ENCODE results near the gene TNFRSF13B. TPM values are rescaled to one million over a fixed set of nuclear protein-coding genes. Genes with fewer than 3 reads are reported as not detected.
"Not testable (repeated sequence)": the region's sequence is repeated elsewhere in the genome, so short reads cannot be mapped to it uniquely, and the experiment has no call there.

Gene TNFRSF13B
- total and polyA plus RNA-seq, 10 of the 15 experiments (the other 5 are each of a cell fraction or from before 2014, with no cell fraction given), result 15.5 to 231 (median 119) TPM

- no TSS peak for BruUV-seq (replicated peaks)
- RAD21 ChIA-PET (ENCODE audit: unreplicated experiment), result no interaction called here
- intact Hi-C loops (cut with micrococcal nuclease; ENCODE audit: unreplicated experiment) (loop anchor here (10.0 kb wide), 1 partner anchor 53 kb away; no protein-coding TSS in a partner anchor), in situ Hi-C loops (cut with MboI) (loop anchor here (25.0 kb wide), 1 partner anchor 1915 kb away; no protein-coding TSS in a partner anchor)
- no peaks in the 10 kb centered on the region for H3K4me1 ChIP-seq (ENCODE audit: control insufficient read depth, insufficient read depth, low read length)
- ATAC-seq (peak; percentile 64), DNase-seq (ENCODE audit: low read depth, low spot score) (no peak), FAIRE-seq (no peak)
- CTCF ChIA-PET, result interaction anchor here (3.6 kb wide), 1 partner anchor 315 kb away, joined by 21 read pairs; no protein-coding TSS in a partner anchor
- no peaks in the 10 kb centered on the region for H3K36me3 ChIP-seq (ENCODE audit: control insufficient read depth in 2 of 2, insufficient read depth in 2 of 2, low read length in 1 of 2)
- H3K4me3 ChIP-seq, result no peak overlapping the region
- H3K79me2 ChIP-seq (ENCODE audit: control insufficient read depth, insufficient read depth, low read length), result no peaks in the 10 kb centered on the region
- no peak overlapping the region for H3K4me2 ChIP-seq (ENCODE audit: control insufficient read depth, insufficient read depth)
- no peaks in the 10 kb centered on the region for H4K20me1 ChIP-seq (ENCODE audit: control insufficient read depth, insufficient read depth)
- H2AFZ ChIP-seq (ENCODE audit: control insufficient read depth, low read depth, low read length), result no peak overlapping the region
- WGBS (ENCODE audit: insufficient coverage, insufficient replicate concordance, low lambda C conversion rate, missing lambda C conversion rate), result 61% methylated on average over 14 of the region's 14 CpGs
- SMC1A ChIA-PET (ENCODE audit: uncharacterized antibody, unreplicated experiment), result no interaction called here
- POLR2A ChIA-PET, result no interaction called here
- no peaks in the 10 kb centered on the region for H3K9me3 ChIP-seq (replicated peaks; ENCODE audit: control insufficient read depth, insufficient read depth, low read length)
- H3K27ac ChIP-seq (ENCODE audit: control insufficient read depth, insufficient read depth), result no peak overlapping the region
- no peak overlapping the region for H3K9ac ChIP-seq (ENCODE audit: control insufficient read depth, insufficient read depth, low read length)
- H3K27me3 ChIP-seq (replicated peaks in 1 of 2; ENCODE audit: control insufficient read depth in 2 of 2, insufficient read depth in 2 of 2, low read length in 1 of 2), result no peaks in the 10 kb centered on the region
- TF ChIP-seq PAX5 (IDR thresholded peaks at IDR 0.05; ENCODE audit: borderline replicate concordance, low read depth, low read length) (no peak), CTCF (IDR thresholded peaks at IDR 0.05 in 2 of 3, conservative IDR thresholded peaks at IDR 0.05 in 1 of 3; ENCODE audit: control insufficient read depth in 2 of 3, extremely low read depth in 1 of 3, insufficient read depth in 1 of 3, low read depth in 3 of 3, low read length in 3 of 3) (peak; percentile 21 to 28 (median 24); a peak in 4 of 6 replicates), EP300 (IDR thresholded peaks at IDR 0.05; ENCODE audit: borderline replicate concordance in 1 of 2, control insufficient read depth in 1 of 2, low read depth in 2 of 2, low read length in 2 of 2) (no peak)
These were observed 25.9 kb upstream of the TNFRSF13B start for GRCh38 chr17:16997514-16998429.

- H3K36me3 ChIP-seq (ENCODE audit: control insufficient read depth in 2 of 2, insufficient read depth in 2 of 2, low read length in 1 of 2); H3K9ac ChIP-seq (ENCODE audit: control insufficient read depth, insufficient read depth, low read length); H3K27ac ChIP-seq (ENCODE audit: control insufficient read depth, insufficient read depth); H3K4me3 ChIP-seq; H3K9me3 ChIP-seq (replicated peaks; ENCODE audit: control insufficient read depth, insufficient read depth, low read length); FAIRE-seq; ATAC-seq; H2AFZ ChIP-seq (ENCODE audit: control insufficient read depth, low read depth, low read length); H3K27me3 ChIP-seq (replicated peaks in 1 of 2; ENCODE audit: control insufficient read depth in 2 of 2, insufficient read depth in 2 of 2, low read length in 1 of 2); SMC1A ChIA-PET (ENCODE audit: uncharacterized antibody, unreplicated experiment); H3K4me2 ChIP-seq (ENCODE audit: control insufficient read depth, insufficient read depth); POLR2A ChIA-PET; H3K4me1 ChIP-seq (ENCODE audit: control insufficient read depth, insufficient read depth, low read length); CTCF ChIA-PET; H3K79me2 ChIP-seq (ENCODE audit: control insufficient read depth, insufficient read depth, low read length); DNase-seq (ENCODE audit: low read depth, low spot score); BruUV-seq (replicated peaks); RAD21 ChIA-PET (ENCODE audit: unreplicated experiment); H4K20me1 ChIP-seq (ENCODE audit: control insufficient read depth, insufficient read depth): not testable (repeated sequence)
- intact Hi-C loops (cut with micrococcal nuclease; ENCODE audit: unreplicated experiment), result loop anchor here (10.0 kb wide), 1 partner anchor 52 kb away; no protein-coding TSS in a partner anchor
- 74% methylated on average over 10 of the region's 11 CpGs for WGBS (ENCODE audit: insufficient coverage, insufficient replicate concordance, low lambda C conversion rate, missing lambda C conversion rate)
- in situ Hi-C loops (cut with MboI), result loop anchor here (25.0 kb wide), 1 partner anchor 1916 kb away; no protein-coding TSS in a partner anchor
These were observed 24.8 kb upstream of the TNFRSF13B start for GRCh38 chr17:16996726-16997125.
